ENCODE measurements around the gene COPZ2.

COPZ2 gene

GRCh38 chr17:48056246-48056745 lies 18.7 kb upstream of the COPZ2 start:
- Histone ChIP-seq H3K79me2 (ENCODE audit: insufficient read depth, low read length) (peaks cover 81% of the 10 kb centered on the region), H3K4me3 (ENCODE audit: low read length, poor library complexity, severe bottlenecking) (peak overlapping the region; percentile 62)

GRCh38 chr17:48055531-48056245 lies 18.1 kb upstream of the COPZ2 start:
- H3K9ac ChIP-seq (ENCODE audit: low read depth, low read length, poor library complexity, severe bottlenecking) = peak overlapping the region; percentile 65
- peaks cover 67% of the 10 kb centered on the region for H4K20me1 ChIP-seq (ENCODE audit: insufficient read depth, low read length, poor library complexity, severe bottlenecking)
- peak overlapping the region; percentile 62 for H3K4me3 ChIP-seq (ENCODE audit: low read length, poor library complexity, severe bottlenecking)
- peak overlapping the region; percentile 92 for H3K4me2 ChIP-seq (ENCODE audit: low read depth, low read length, poor library complexity, severe bottlenecking)
- H2AFZ ChIP-seq (ENCODE audit: low read length) = no peak overlapping the region
- no peaks in the 10 kb centered on the region for H3K9me2 ChIP-seq (replicated peaks; ENCODE audit: low read depth, low read length)
- H3K36me3 ChIP-seq (ENCODE audit: insufficient read depth, low read length) = peaks cover 69% of the 10 kb centered on the region
- no peaks in the 10 kb centered on the region for H3F3A ChIP-seq (ENCODE audit: low read depth)
- TF ChIP-seq CTCF (conservative IDR thresholded peaks at IDR 0.05; ENCODE audit: low read length) = no peak
- TF ChIP-seq EZH2phosphoT487 (IDR thresholded peaks at IDR 0.05; ENCODE audit: borderline replicate concordance) = no peak
- peaks cover 52% of the 10 kb centered on the region for H3K4me1 ChIP-seq (ENCODE audit: insufficient read depth, low read length, poor library complexity, severe bottlenecking)
- no peaks in the 10 kb centered on the region for H3K9me3 ChIP-seq (ENCODE audit: insufficient read depth, low read depth, low read length)
- H3K79me2 ChIP-seq (ENCODE audit: insufficient read depth, low read length) = peaks cover 87% of the 10 kb centered on the region
- H3K27me3 ChIP-seq (ENCODE audit: insufficient read depth, low read length, poor library complexity, severe bottlenecking) = no peaks in the 10 kb centered on the region

More at GRCh38 chr17:48056246-48056745, 18.7 kb upstream of the COPZ2 start:
- H3K27me3 ChIP-seq (ENCODE audit: insufficient read depth, low read length, poor library complexity, severe bottlenecking) = no peaks in the 10 kb centered on the region
- peaks cover 46% of the 10 kb centered on the region for H3K4me1 ChIP-seq (ENCODE audit: insufficient read depth, low read length, poor library complexity, severe bottlenecking)
- H3K9ac ChIP-seq (ENCODE audit: low read depth, low read length, poor library complexity, severe bottlenecking) = peak overlapping the region; percentile 65
- H4K20me1 ChIP-seq (ENCODE audit: insufficient read depth, low read length, poor library complexity, severe bottlenecking) = peaks cover 61% of the 10 kb centered on the region
- H3K4me2 ChIP-seq (ENCODE audit: low read depth, low read length, poor library complexity, severe bottlenecking) = peak overlapping the region; percentile 92
- TF ChIP-seq EZH2phosphoT487 (IDR thresholded peaks at IDR 0.05; ENCODE audit: borderline replicate concordance) (no peak), CTCF (conservative IDR thresholded peaks at IDR 0.05; ENCODE audit: low read length) (no peak)
- no peak overlapping the region for H2AFZ ChIP-seq (ENCODE audit: low read length)
- no peaks in the 10 kb centered on the region for H3K9me3 ChIP-seq (ENCODE audit: insufficient read depth, low read depth, low read length)
- no peaks in the 10 kb centered on the region for H3K9me2 ChIP-seq (replicated peaks; ENCODE audit: low read depth, low read length)
- H3F3A ChIP-seq (ENCODE audit: low read depth) = no peaks in the 10 kb centered on the region
- H3K36me3 ChIP-seq (ENCODE audit: insufficient read depth, low read length) = peaks cover 66% of the 10 kb centered on the region

GRCh38 chr17:48054238-48055185 lies 16.9 kb upstream of the COPZ2 start:
- H3K4me1 ChIP-seq (ENCODE audit: insufficient read depth, low read length, poor library complexity, severe bottlenecking) = peaks cover 63% of the 10 kb centered on the region
- H3K4me2 ChIP-seq (ENCODE audit: low read depth, low read length, poor library complexity, severe bottlenecking) = peak overlapping the region; percentile 92
- no peak overlapping the region for H2AFZ ChIP-seq (ENCODE audit: low read length)
- H3K27me3 ChIP-seq (ENCODE audit: insufficient read depth, low read length, poor library complexity, severe bottlenecking) = no peaks in the 10 kb centered on the region
- H4K20me1 ChIP-seq (ENCODE audit: insufficient read depth, low read length, poor library complexity, severe bottlenecking) = peaks cover 72% of the 10 kb centered on the region
- TF ChIP-seq CTCF (conservative IDR thresholded peaks at IDR 0.05; ENCODE audit: low read length) = no peak
- TF ChIP-seq EZH2phosphoT487 (IDR thresholded peaks at IDR 0.05; ENCODE audit: borderline replicate concordance) = no peak
- H3K9me2 ChIP-seq (replicated peaks; ENCODE audit: low read depth, low read length) = no peaks in the 10 kb centered on the region
- H3K79me2 ChIP-seq (ENCODE audit: insufficient read depth, low read length) = peaks cover 95% of the 10 kb centered on the region
- H3F3A ChIP-seq (ENCODE audit: low read depth) = no peaks in the 10 kb centered on the region
- no peaks in the 10 kb centered on the region for H3K9me3 ChIP-seq (ENCODE audit: insufficient read depth, low read depth, low read length)
- peak overlapping the region; percentile 81 for H3K9ac ChIP-seq (ENCODE audit: low read depth, low read length, poor library complexity, severe bottlenecking)
- peaks cover 62% of the 10 kb centered on the region for H3K36me3 ChIP-seq (ENCODE audit: insufficient read depth, low read length)
- H3K4me3 ChIP-seq (ENCODE audit: low read length, poor library complexity, severe bottlenecking) = peak overlapping the region; percentile 81

Data from Loucy (cell line).